NT2/D1 (cell line): ENCODE results near the gene TPI1.

ENCODE experiments used
- DNase-seq: peaks from one replicate; pipeline ENCODE4 v3.0.0-alpha.2; 2011; ENCODE audit warnings: low read depth, low spot score
- H3K27me3 ChIP-seq: 2 replicates; pipeline ENCODE4 v1.6.0; 2011; ENCODE audit warnings: mild to moderate bottlenecking; ENCODE audit not compliant: insufficient read length, insufficient read depth
- H3K36me3 ChIP-seq: 2 replicates; pipeline ENCODE4 v1.6.1; 2011; ENCODE audit warnings: mild to moderate bottlenecking, low read length, mixed read lengths; ENCODE audit not compliant: insufficient read depth, insufficient read length
- H3K4me1 ChIP-seq: 2 replicates; pipeline ENCODE4 v1.5.1; 2011; ENCODE audit not compliant: insufficient read depth, insufficient read length
- H3K4me3 ChIP-seq: 2 replicates; pipeline ENCODE4 v1.5.1; 2011; ENCODE audit warnings: low read depth; ENCODE audit not compliant: insufficient read length
- H3K9ac ChIP-seq: 2 replicates; pipeline ENCODE4 v1.6.0; 2011; ENCODE audit warnings: low read depth; ENCODE audit not compliant: insufficient read length
- H3K9me3 ChIP-seq: 2 replicates; pipeline ENCODE4 v1.5.1; 2011; ENCODE audit warnings: mild to moderate bottlenecking, low read length; ENCODE audit not compliant: insufficient read depth
- SUZ12 ChIP-seq: IDR thresholded peaks from 2 replicates; pipeline ENCODE4 v1.6.1; 2011; ENCODE audit not compliant: insufficient read length, insufficient read depth; ENCODE audit errors: extremely low read depth
- YY1 ChIP-seq: IDR thresholded peaks from 2 replicates; pipeline ENCODE4 v1.6.1; 2011; ENCODE audit not compliant: insufficient read length, insufficient read depth
- ZNF274 ChIP-seq: IDR thresholded peaks from 2 replicates; pipeline ENCODE4 v1.6.1; 2011; ENCODE audit warnings: mild to moderate bottlenecking, low read depth, low read length

The TPI1 gene

GRCh38 chr12:6834873-6835272, 32.5 kb upstream of the TPI1 start:
- Histone ChIP-seq H3K9me3 (no peaks in the 10 kb centered on the region), H3K4me3 (no peak overlapping the region), H3K4me1 (peaks cover 20% of the 10 kb centered on the region), H3K27me3 (no peaks in the 10 kb centered on the region), H3K9ac (no peak overlapping the region), H3K36me3 (peaks cover 92% of the 10 kb centered on the region)
- no peak for TF ChIP-seq ZNF274
- TF ChIP-seq YY1 = no peak
- TF ChIP-seq SUZ12 = no peak
- no peak for DNase-seq

GRCh38 chr12:6836851-6837250, 30.5 kb upstream of the TPI1 start:
- Histone ChIP-seq H3K9ac (no peak overlapping the region), H3K4me3 (no peak overlapping the region), H3K4me1 (peaks cover 12% of the 10 kb centered on the region), H3K36me3 (peaks cover 90% of the 10 kb centered on the region), H3K27me3 (no peaks in the 10 kb centered on the region), H3K9me3 (no peaks in the 10 kb centered on the region)
- DNase-seq = no peak
- TF ChIP-seq SUZ12 (no peak), YY1 (no peak), ZNF274 (no peak)

- Histone ChIP-seq H3K4me3 (no peak overlapping the region), H3K4me1 (peaks cover 12% of the 10 kb centered on the region), H3K9ac (no peak overlapping the region), H3K27me3 (no peaks in the 10 kb centered on the region), H3K36me3 (peaks cover 91% of the 10 kb centered on the region), H3K9me3 (no peaks in the 10 kb centered on the region)
- TF ChIP-seq YY1 = no peak
- TF ChIP-seq ZNF274 = no peak
- TF ChIP-seq SUZ12 = no peak
- DNase-seq = no peak
Observed at GRCh38 chr12:6837370-6838060, 29.8 kb upstream of the TPI1 start.

- H3K9ac ChIP-seq = peak overlapping the region; percentile 18
- no peak overlapping the region for H3K4me3 ChIP-seq
- TF ChIP-seq ZNF274 = no peak
- TF ChIP-seq YY1 = no peak
- TF ChIP-seq SUZ12 = no peak
- H3K27me3 ChIP-seq = no peaks in the 10 kb centered on the region
- no peaks in the 10 kb centered on the region for H3K9me3 ChIP-seq
- H3K36me3 ChIP-seq = peaks cover 95% of the 10 kb centered on the region
- peaks cover 19% of the 10 kb centered on the region for H3K4me1 ChIP-seq
- no peak for DNase-seq
Observed at GRCh38 chr12:6838854-6839253, 28.5 kb upstream of the TPI1 start.

- Histone ChIP-seq H3K27me3 (no peaks in the 10 kb centered on the region), H3K9me3 (no peaks in the 10 kb centered on the region), H3K36me3 (peaks cover 95% of the 10 kb centered on the region), H3K4me3 (no peak overlapping the region), H3K9ac (peak overlapping the region; percentile 8), H3K4me1 (peaks cover 19% of the 10 kb centered on the region)
- TF ChIP-seq ZNF274 (no peak), YY1 (no peak)
- DNase-seq = no peak
Observed at GRCh38 chr12:6839482-6840201, 27.7 kb upstream of the TPI1 start.

- peaks cover 19% of the 10 kb centered on the region for H3K4me1 ChIP-seq
- no peak for DNase-seq
Observed at GRCh38 chr12:6840330-6840729, 27.0 kb upstream of the TPI1 start.

GRCh38 chr12:6840761-6841515, 26.4 kb upstream of the TPI1 start, which contains the start of gene GNB3:
TSS of gene GNB3 (plus strand) at chr12:6840925. CDS start at chr12:6841288, 363 bp downstream.
- Histone ChIP-seq H3K36me3 (peaks cover 96% of the 10 kb centered on the region), H3K9me3 (no peaks in the 10 kb centered on the region), H3K4me1 (peaks cover 19% of the 10 kb centered on the region), H3K27me3 (no peaks in the 10 kb centered on the region), H3K4me3 (no peak within 1 kb of the TSS), H3K9ac (peak within 1 kb of the TSS; percentile 15)
- TF ChIP-seq YY1 = no peak
- TF ChIP-seq ZNF274 = no peak
- TF ChIP-seq SUZ12 = no peak
- DNase-seq = no peak

More at GRCh38 chr12:6840330-6840729, 27.0 kb upstream of the TPI1 start:
- H3K27me3 ChIP-seq = no peaks in the 10 kb centered on the region
- H3K9me3 ChIP-seq = no peaks in the 10 kb centered on the region
- H3K36me3 ChIP-seq = peaks cover 96% of the 10 kb centered on the region
- no peak overlapping the region for H3K4me3 ChIP-seq
- TF ChIP-seq ZNF274 (no peak), YY1 (no peak), SUZ12 (no peak)
- no peak overlapping the region for H3K9ac ChIP-seq
